Cardiac fibroblast (primary cell): ENCODE results near the gene NFIX.

Source experiments
- DNase-seq, 2 donors: peaks; one replicate each; pipeline versions ENCODE4 v3.0.0 to v3.0.0-alpha.2; 2010; ENCODE audit warnings: low read depth in 2 of 2
- H3K4me3 ChIP-seq, 2 donors: replicated peaks in 1 of 2; 1 replicate in 1 of 2; 2 replicates in 1 of 2; pipeline ENCODE4 v1.5.1; 2011; ENCODE audit warnings: low read depth in 2 of 2, low read length in 2 of 2, mild to moderate bottlenecking in 2 of 2, moderate library complexity in 1 of 2
- TF ChIP-seq, protein P1 (sequence below): IDR thresholded peaks from one replicate; pipeline ENCODE4 v1.5.1; 2011; ENCODE audit warnings: low read depth, mild to moderate bottlenecking, low read length, inconsistent platforms

Gene NFIX

DNA sequence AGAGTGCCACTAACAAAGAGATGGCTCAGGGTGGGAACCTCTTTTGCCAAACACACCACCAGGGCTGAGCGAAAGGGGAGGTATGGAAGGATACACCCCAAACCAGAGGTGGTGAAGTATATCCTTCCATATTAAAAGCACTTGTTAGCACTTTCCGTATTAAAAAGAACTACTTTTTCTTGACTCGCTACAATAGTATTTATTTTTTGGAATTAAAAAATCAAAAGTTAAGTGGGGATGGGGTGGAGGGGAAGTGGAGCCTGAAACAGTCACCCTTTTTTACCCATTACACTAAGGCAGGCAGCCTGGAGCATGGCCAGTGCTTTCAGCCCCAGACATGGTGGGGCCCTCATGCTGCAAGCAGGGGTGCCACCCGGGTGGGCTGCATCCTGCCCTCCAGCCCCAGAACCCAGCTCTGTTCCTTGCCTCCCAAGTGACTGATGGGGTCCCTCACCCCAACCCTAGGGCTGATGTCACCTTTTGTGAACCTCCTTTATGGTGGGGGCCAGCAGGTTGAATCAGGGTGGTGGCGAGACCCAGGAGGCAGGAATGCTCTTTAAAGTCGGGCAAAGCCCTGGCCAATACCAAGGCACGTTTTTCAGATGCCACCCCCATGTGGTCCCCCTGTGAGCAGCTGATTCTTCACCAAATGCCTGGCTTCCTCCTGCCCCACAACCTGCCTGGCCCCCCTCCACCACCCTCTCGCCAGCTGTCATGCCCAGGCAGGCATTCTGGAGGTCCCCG is 76.3 kb downstream of the NFIX start:
- no peak for DNase-seq
- no peak overlapping the region for H3K4me3 ChIP-seq
- TF ChIP-seq, protein P1, sequence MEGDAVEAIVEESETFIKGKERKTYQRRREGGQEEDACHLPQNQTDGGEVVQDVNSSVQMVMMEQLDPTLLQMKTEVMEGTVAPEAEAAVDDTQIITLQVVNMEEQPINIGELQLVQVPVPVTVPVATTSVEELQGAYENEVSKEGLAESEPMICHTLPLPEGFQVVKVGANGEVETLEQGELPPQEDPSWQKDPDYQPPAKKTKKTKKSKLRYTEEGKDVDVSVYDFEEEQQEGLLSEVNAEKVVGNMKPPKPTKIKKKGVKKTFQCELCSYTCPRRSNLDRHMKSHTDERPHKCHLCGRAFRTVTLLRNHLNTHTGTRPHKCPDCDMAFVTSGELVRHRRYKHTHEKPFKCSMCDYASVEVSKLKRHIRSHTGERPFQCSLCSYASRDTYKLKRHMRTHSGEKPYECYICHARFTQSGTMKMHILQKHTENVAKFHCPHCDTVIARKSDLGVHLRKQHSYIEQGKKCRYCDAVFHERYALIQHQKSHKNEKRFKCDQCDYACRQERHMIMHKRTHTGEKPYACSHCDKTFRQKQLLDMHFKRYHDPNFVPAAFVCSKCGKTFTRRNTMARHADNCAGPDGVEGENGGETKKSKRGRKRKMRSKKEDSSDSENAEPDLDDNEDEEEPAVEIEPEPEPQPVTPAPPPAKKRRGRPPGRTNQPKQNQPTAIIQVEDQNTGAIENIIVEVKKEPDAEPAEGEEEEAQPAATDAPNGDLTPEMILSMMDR = no peak

DNA sequence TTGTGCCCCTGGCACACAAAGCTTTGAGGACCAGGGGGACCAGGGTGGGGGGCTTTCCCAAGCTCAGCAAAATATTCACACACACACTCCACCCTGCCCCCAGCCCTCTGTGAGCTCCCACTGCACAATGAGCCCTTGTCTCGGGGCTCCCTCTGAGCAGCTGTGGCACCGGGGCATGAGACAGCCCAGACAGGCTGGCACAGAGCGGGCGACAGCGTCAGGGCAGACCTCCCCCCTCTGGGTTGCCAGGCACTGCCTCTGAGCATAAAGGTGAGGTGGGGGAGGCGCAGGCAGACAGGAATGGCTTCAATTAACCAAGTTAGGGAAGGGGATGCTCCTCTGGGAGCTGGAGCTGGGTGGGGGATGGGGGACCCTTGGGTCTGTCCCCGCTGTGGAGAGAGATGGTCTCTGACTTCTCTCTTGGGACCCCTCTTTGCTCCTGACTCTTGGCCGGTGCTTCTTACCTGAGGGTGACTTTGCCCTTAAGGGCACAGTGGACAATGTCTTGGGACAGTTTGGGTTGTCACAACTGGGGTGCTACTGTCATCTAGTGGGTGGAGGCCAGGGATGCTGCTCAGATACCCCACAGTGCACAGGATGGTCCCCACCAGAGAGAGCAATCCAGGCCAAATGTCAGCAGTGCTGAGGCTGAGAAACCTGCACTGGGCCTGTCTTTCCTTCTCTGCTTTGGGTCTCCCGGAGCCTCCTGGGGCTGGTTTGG is 77.1 kb downstream of the NFIX start:
- DNase-seq = no peak
- H3K4me3 ChIP-seq = no peak overlapping the region

DNA sequence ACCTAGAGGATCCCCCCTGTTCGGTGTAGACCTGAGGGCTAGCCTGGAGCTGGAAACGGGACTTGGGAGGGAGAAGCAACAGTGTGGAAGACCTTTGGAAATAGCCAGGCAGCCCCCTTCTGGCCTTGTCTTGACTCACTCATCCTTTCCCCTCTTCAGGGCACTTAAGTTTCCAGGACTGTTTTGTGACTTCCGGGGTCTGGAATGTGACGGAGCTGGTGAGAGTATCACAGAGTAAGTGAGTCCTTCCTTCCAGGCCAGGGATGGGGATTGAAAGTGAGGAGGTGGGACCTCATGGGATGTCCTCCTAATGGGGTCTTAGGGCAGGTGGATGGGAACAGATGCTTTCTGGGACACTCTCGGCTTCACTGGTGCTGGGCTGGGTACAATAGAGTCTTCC is 78.0 kb downstream of the NFIX start:
- no peak overlapping the region for H3K4me3 ChIP-seq
- DNase-seq = no peak
- TF ChIP-seq, protein P1 = no peak

More for the DNA sequence above, 77.1 kb downstream of the NFIX start:
- TF ChIP-seq, protein P1 = no peak

DNA sequence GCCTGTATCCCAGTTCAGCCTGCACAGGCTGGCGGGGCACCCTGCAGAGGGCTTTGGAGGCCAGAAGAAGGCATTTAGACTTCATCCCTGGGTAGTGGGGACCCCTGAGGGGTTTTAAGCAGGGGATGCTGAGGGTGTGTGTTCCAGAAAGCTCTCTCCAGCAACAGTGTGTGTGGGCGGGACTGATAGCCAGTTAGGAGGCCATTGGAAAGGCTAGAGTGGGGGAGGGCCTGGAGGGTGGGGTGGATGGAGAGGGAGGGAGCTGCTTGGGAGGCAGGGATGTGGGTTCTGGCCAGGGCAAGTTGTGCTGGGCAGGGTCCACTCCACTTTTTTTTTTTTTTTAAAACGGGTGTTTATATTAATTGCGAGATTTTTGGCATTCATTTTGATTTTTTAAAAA is 79.1 kb downstream of the NFIX start:
- TF ChIP-seq, protein P1 = no peak
- H3K4me3 ChIP-seq = no peak overlapping the region
- DNase-seq = no peak

DNA sequence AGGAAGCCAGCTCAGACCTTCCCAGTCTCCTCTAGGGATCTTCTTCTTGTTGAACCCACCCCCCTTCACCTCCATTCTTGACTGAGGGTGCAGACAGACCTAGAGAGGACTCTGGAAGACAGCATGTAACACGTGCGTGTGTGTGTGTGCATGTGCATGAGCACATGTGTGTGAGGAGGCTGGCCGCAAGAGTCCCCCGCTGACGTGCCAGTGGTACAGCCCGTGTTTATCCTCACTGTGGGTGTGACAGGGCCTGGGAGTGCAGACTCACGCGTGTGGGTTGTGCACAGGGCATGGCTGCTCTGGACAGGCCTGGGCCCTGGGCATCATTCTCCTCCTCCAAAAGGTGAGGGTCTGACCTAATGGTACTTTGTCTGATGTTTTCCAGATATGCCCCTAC is 81.0 kb downstream of the NFIX start:
- TF ChIP-seq, protein P1 = no peak
- no peak overlapping the region for H3K4me3 ChIP-seq
- no peak for DNase-seq

DNA sequence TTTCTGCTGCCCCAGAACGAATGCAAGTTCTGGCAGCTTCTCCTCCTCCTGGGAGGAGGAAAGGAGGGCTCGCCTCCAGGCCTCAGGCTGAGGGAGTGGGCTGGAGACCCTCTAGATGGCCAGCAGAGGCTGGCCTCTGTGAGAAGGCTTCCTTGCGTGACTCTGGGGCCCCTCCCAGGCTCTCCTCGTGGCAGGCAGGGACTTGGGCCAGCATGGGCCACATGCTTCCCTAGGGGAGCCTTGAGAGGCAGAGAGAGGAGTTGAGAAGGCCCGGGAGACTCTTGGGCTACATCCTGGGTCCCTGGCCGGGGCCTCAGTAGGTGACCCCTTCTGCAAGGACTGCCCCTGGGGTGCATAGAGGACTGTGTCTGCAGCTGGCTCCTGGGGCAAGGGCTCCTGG is 81.5 kb downstream of the NFIX start:
- DNase-seq = no peak
- TF ChIP-seq, protein P1 = no peak
- H3K4me3 ChIP-seq = no peak overlapping the region
